ENCODE data around the gene FAT4.

The FAT4 gene

DNA sequence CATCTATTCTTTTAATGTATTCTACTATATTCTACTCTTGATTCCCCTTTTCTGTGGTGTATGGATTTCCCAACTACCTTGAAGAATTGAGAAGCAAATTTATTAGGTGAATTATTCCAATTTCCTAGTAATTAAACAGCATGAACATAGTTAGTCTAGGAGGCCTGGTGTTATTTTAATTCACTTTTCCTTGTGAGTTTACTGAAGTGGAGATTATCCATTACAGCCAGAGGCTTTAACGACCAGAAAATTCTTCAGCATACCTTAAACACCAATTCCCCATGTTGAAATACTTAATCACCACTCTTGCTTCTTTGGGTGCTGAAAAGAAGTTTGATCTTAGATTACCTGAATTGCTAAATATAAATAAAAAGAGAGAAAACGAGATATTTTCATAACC is 29.4 kb downstream of the FAT4 start:
- Mint-ChIP-seq H3K36me3 (ENCODE audit: low read depth) (no peaks in the 10 kb centered on the region), H3K4me3 (no peak overlapping the region), H3K27me3 (no peaks in the 10 kb centered on the region), H3K27ac (no peak overlapping the region), H3K4me1 (ENCODE audit: low read depth) (no peaks in the 10 kb centered on the region), H3K9me3 (no peaks in the 10 kb centered on the region)

DNA sequence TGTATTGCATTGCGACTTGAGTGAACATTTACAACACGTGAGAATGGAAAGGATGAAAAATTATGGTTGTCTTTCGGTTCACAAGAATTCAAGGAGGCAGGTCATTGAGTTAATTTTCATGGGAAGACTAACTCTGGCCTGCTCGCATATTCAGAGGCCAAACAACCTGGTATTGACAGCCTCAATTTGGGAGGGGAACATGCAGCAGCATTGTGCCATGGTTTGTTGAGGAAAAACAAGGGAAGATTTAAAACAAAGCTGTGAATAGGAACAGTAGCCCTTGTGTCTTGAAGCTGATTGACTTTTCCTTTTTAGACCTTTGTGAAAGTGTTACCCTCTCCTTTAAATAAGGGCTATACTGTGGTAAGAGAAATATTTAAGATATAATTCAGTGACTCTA is 31.9 kb downstream of the FAT4 start:
- no peaks in the 10 kb centered on the region for H3K36me3 Mint-ChIP-seq (ENCODE audit: low read depth)
- H3K4me3 Mint-ChIP-seq = no peak overlapping the region
- H3K27ac Mint-ChIP-seq = no peak overlapping the region
- H3K27me3 Mint-ChIP-seq = no peaks in the 10 kb centered on the region
- no peaks in the 10 kb centered on the region for H3K4me1 Mint-ChIP-seq (ENCODE audit: low read depth)
- no peaks in the 10 kb centered on the region for H3K9me3 Mint-ChIP-seq

DNA sequence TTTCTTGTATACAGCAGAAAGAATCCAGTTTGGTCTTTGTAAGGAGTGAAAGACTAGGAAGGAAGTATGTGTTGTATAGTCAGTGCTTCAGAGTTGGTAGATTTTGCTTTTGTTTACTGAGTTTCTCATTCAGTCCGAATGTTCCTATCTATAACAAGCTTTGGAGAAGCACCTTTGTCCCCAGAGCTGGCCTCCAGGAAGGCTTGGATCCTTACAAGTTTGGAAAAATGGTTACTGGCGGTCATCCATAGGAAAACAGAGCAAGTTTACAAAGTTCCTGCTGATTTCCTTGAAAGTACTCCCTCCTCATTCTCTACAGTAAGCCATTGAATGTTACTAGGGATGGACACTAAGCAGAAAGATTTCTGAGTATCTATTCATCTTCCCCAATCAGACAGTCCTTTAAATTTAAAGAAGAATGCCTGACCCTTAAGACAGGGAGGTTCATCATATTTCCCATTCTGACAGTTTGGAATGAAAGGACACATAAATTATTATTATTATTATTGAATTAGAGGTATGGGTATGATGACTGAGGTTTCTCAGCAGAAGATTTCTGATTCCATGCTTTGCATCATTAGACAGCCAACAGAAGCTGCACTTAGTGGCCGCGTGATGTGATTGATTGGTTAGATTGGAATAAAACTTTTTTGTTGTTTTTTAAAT is 35.8 kb downstream of the FAT4 start:
- no peaks in the 10 kb centered on the region for H3K36me3 Mint-ChIP-seq (ENCODE audit: low read depth)
- no peak overlapping the region for H3K4me3 Mint-ChIP-seq
- H3K27me3 Mint-ChIP-seq = no peaks in the 10 kb centered on the region
- H3K27ac Mint-ChIP-seq = no peak overlapping the region
- H3K9me3 Mint-ChIP-seq = peaks cover 4% of the 10 kb centered on the region
- H3K4me1 Mint-ChIP-seq (ENCODE audit: low read depth) = no peaks in the 10 kb centered on the region

DNA sequence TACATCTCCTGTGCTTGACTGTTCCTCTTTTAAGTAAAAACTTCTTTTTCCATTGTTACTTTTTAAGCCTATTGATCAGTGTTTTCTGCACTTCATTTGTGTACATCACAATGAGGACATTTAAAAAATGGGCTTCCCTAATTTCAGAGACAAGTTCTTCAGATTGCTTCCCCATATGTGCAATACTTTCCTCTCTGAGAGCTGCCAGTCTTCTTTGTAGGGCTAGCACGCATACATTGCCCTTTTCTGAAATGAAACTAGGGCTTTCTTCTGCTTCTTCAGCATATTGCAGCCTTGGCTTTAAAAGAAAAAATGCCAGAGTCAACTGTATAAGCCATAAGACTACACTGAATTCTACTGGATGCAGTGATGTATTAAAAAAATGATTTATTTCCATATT is 37.8 kb downstream of the FAT4 start:
- Mint-ChIP-seq H3K9me3 (peaks cover 4% of the 10 kb centered on the region), H3K27me3 (no peaks in the 10 kb centered on the region), H3K4me3 (no peak overlapping the region), H3K27ac (no peak overlapping the region), H3K36me3 (ENCODE audit: low read depth) (no peaks in the 10 kb centered on the region), H3K4me1 (ENCODE audit: low read depth) (no peaks in the 10 kb centered on the region)

DNA sequence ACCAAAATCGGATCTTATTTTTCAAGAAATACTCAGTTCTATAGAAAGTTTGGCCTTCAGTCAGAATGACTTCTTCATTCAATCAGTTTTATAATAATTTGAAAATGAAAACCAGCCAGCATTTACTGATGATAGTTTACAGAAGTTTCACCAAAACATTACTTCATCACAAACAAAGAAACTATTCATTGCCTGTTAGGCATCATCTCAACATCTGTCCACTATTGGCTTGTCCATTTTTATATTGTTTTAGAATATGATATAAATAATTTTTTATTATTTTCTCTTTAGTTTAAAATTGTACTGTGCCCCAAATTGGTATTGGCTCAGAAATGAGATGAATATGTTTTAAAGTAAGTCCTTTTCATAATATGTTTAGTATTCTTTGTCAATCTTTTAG is 38.4 kb downstream of the FAT4 start:
- Mint-ChIP-seq H3K9me3 (peaks cover 4% of the 10 kb centered on the region), H3K27ac (no peak overlapping the region), H3K27me3 (no peaks in the 10 kb centered on the region), H3K36me3 (ENCODE audit: low read depth) (no peaks in the 10 kb centered on the region), H3K4me1 (ENCODE audit: low read depth) (no peaks in the 10 kb centered on the region), H3K4me3 (no peak overlapping the region)

DNA sequence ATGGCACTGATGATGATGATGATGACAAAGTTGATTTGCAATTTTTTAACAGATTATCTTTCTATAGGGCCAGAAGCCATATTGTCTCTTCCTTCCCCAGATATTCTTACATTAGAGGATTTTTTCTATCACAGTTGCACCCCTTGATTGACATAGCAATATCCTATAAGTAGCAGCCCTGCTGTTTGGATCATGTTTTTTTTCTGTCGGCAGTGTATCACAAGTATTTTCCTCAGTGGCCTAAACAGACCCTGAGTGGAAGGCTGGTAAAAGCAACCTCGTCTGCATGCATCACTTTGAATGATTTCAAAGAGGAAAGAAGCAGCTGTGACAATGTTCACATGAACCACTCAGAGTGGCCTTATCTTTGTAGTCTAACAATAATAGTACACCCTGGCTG is 41.0 kb downstream of the FAT4 start:
- H3K27me3 Mint-ChIP-seq = no peaks in the 10 kb centered on the region
- H3K9me3 Mint-ChIP-seq = peaks cover 4% of the 10 kb centered on the region
- no peak overlapping the region for H3K27ac Mint-ChIP-seq
- H3K4me3 Mint-ChIP-seq = no peak overlapping the region
- H3K4me1 Mint-ChIP-seq (ENCODE audit: low read depth) = no peaks in the 10 kb centered on the region
- H3K36me3 Mint-ChIP-seq (ENCODE audit: low read depth) = no peaks in the 10 kb centered on the region

DNA sequence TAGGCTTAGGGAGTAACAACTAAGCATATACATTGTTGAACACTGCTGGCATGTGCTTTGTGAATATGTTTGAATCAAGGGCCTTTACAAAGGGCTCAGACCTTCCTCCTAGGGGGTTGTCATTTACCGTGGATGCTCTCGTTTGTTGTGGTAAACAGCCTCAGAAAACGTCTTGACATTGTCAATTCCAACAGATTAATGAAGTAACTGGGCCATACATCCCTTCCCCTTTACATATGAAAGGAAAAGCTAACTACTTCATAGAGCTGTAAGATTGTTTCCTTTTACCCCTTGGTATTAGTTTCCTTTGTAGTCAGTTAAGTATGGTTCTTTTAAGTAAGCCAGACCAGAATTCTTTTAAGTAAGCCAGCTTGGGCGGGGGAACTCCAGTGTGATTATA is 42.9 kb downstream of the FAT4 start:
- Mint-ChIP-seq H3K9me3 (peaks cover 4% of the 10 kb centered on the region), H3K27ac (no peak overlapping the region), H3K4me1 (ENCODE audit: low read depth) (no peaks in the 10 kb centered on the region), H3K4me3 (no peak overlapping the region), H3K27me3 (no peaks in the 10 kb centered on the region), H3K36me3 (ENCODE audit: low read depth) (no peaks in the 10 kb centered on the region)

DNA sequence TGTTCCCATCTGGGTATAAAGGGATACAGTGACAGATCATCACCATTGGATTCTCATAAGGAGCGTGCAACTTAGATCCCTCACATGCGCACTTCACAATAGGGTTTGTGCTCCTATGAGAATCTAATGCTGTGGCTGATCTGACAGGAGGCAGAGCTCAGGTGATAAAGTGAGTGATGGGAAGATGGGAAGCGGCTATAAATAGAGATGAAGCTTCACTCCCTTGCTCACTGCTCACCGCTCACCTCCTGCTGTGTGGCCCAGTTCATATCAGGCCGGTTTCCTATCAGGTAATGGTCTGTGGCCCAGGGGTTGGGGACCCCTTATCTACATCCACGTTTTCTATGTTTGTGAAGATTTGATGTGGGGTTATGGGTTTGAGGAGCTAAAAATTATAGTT is 43.7 kb downstream of the FAT4 start:
- Mint-ChIP-seq H3K9me3 (peaks cover 4% of the 10 kb centered on the region), H3K27ac (no peak overlapping the region), H3K27me3 (no peaks in the 10 kb centered on the region), H3K4me1 (ENCODE audit: low read depth) (no peaks in the 10 kb centered on the region), H3K4me3 (no peak overlapping the region), H3K36me3 (ENCODE audit: low read depth) (no peaks in the 10 kb centered on the region)

DNA sequence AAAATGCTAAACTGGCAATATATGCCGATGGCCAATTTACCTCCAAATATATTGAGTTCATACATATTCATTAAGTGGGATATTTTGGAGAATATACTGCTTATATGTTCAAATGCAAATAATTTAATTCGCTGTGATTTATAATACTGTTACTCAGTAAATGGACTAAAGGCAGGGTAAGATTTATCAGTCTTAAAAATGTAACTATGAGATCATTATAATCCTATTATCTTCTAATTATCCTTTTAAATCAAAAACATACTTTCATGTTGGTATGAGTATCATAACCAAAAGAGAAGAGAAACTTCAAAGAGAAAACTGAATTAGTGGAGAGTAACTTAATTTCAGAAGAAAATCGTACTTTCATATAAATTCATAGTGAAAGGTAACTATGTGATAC is 44.6 kb downstream of the FAT4 start:
- Mint-ChIP-seq H3K27me3 (no peaks in the 10 kb centered on the region), H3K4me3 (no peak overlapping the region), H3K4me1 (ENCODE audit: low read depth) (no peaks in the 10 kb centered on the region), H3K27ac (no peak overlapping the region), H3K36me3 (ENCODE audit: low read depth) (no peaks in the 10 kb centered on the region), H3K9me3 (peaks cover 3% of the 10 kb centered on the region)

DNA sequence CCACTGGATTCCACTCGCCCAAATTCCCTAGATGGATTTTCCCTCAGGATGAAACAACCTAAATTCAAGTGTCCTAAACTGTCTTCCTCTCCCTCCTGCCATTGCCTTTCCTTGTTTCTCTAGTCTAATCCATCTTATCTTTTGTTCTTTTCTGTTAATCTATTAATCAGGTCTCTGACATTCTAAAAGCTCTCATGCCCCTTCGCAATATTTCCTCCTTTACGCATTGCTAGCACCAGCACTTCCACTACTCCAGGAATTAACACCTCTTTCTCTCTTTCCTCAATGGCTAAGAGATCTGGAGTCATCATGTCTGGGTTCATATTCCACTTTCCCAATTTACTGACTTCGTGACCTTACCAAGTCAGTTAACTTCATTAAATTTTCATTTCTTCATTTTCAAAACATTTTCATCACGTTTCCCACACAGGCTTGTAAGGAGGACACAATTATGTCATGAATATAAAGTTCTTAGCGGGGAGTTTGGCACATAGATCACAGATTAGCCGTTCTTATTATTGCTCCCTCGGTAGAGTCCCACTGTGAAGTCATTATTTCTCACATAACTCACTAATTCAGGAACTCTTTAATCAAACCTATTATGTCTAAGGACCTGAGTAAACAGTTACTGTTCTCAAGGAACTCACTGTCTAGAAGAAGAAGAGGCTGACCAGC is 45.3 kb downstream of the FAT4 start:
- Mint-ChIP-seq H3K9me3 (no peaks in the 10 kb centered on the region), H3K27me3 (no peaks in the 10 kb centered on the region), H3K4me1 (ENCODE audit: low read depth) (no peaks in the 10 kb centered on the region), H3K36me3 (ENCODE audit: low read depth) (no peaks in the 10 kb centered on the region), H3K27ac (no peak overlapping the region), H3K4me3 (no peak overlapping the region)

DNA sequence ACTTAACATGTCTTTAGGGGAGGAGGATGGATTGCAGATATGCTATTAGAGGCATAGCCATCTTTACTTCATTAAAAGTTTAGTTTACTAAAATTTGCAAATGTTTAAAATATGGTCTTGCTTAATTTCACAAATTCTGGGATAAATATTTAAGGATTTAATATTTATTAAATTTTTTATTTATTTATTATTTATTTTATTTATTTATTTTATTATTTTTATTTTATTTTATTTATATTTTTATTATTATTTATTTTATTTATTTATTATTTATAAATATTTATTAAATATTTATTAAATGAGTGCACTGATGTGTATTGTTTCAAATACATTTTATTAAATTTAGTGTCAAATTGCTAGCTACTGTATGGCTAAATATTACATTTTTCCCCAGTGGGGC is 46.0 kb downstream of the FAT4 start:
- no peaks in the 10 kb centered on the region for H3K9me3 Mint-ChIP-seq

More for the DNA sequence above, 46.0 kb downstream of the FAT4 start:
- Mint-ChIP-seq H3K27ac (no peak overlapping the region), H3K27me3 (no peaks in the 10 kb centered on the region), H3K36me3 (ENCODE audit: low read depth) (no peaks in the 10 kb centered on the region), H3K4me3 (no peak overlapping the region), H3K4me1 (ENCODE audit: low read depth) (no peaks in the 10 kb centered on the region)
